ENCODE results near the gene SERPINA1. TPM values are rescaled to one million over a fixed set of nuclear protein-coding genes. Genes with fewer than 3 reads are reported as not detected.

SERPINA1 gene
- total RNA-seq, 1 experiment from 2014 or later = 235 TPM

DNA sequence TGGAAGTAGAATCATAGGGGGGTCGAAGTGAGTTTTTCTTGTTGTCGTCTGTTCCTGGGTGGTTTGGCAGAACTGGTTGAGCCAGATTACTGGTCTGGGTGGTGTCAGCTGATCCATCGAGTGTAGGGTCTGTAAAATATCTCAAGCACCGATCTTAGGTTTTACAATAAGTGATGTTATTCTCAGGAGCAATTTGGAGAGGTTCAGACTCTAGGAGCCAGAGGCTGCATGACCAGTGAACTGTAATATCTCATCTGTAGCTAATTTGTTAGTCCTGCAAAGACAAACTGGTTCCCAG, 9.7 kb upstream of the SERPINA1 start:
- no peaks in the 10 kb centered on the region for H3K27me3 Mint-ChIP-seq (ENCODE audit: unreplicated experiment)
- TF ChIP-seq CTCF (IDR thresholded peaks at IDR 0.05; ENCODE audit: unreplicated experiment) = no peak
- peaks cover 53% of the 10 kb centered on the region for H3K4me1 Mint-ChIP-seq (ENCODE audit: low read depth, unreplicated experiment)
- H3K9me3 Mint-ChIP-seq (ENCODE audit: low read depth, unreplicated experiment) = no peaks in the 10 kb centered on the region
- peak overlapping the region; percentile 9 for H3K4me3 Mint-ChIP-seq (ENCODE audit: low read depth, unreplicated experiment)
- no TSS peak for BruUV-seq (replicated peaks)
- no peaks in the 10 kb centered on the region for H3K36me3 Mint-ChIP-seq (ENCODE audit: insufficient read depth, unreplicated experiment)
- peak overlapping the region; percentile 1 for H3K27ac Mint-ChIP-seq (ENCODE audit: unreplicated experiment)
- CTCF ChIA-PET = interaction anchor here (0.8 kb wide), 1 partner anchor 74 kb away, joined by 3 read pairs; no protein-coding TSS in a partner anchor
- intact Hi-C loops (cut with micrococcal nuclease; ENCODE audit: unreplicated experiment) = loop anchor here (5.0 kb wide), 1 partner anchor 266 kb away; no protein-coding TSS in a partner anchor
- no peak for DNase-seq

GRCh38 chr14:94397289-94398181, 9.1 kb upstream of the SERPINA1 start:
- Mint-ChIP-seq H3K36me3 (ENCODE audit: insufficient read depth, unreplicated experiment) (no peaks in the 10 kb centered on the region), H3K9me3 (ENCODE audit: low read depth, unreplicated experiment) (no peaks in the 10 kb centered on the region), H3K27me3 (ENCODE audit: unreplicated experiment) (no peaks in the 10 kb centered on the region), H3K4me1 (ENCODE audit: low read depth, unreplicated experiment) (peaks cover 53% of the 10 kb centered on the region), H3K27ac (ENCODE audit: unreplicated experiment) (peak overlapping the region; percentile 1), H3K4me3 (ENCODE audit: low read depth, unreplicated experiment) (peak overlapping the region; percentile 9)
- DNase-seq = no peak
- intact Hi-C loops (cut with micrococcal nuclease; ENCODE audit: unreplicated experiment) = loop anchor here (5.0 kb wide), 1 partner anchor 265 kb away; no protein-coding TSS in a partner anchor
- CTCF ChIA-PET = interaction anchor here (0.8 kb wide), 1 partner anchor 74 kb away, joined by 3 read pairs; no protein-coding TSS in a partner anchor
- no TSS peak for BruUV-seq (replicated peaks)
- no peak for TF ChIP-seq CTCF (IDR thresholded peaks at IDR 0.05; ENCODE audit: unreplicated experiment)

DNA sequence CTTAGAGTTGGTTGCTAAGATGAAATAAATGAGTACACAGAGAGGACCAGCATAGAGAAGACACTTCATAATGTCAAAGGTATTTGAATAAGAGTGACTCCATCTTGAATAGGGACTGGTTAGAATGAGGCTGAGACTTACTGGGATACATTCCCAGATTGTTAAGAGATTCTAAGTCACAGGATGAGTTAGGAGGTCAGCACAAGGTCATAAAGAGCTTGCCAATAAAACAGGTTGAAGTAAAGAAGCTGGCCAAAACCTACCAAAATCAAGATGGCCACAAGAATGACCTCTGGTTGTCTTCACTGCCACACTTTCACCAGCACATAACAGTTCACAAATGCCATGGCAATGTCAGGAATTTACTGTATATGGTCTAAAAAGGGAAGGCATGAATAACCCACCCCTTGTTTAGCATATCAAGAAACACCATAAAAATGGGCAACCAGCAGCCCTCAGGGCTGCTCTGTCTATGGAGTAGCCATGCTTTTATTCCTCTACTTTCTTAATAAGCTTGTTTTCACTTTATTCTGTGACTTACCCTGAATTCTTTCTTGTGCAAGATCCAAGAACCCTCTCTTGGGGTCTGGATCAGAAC, 8.3 kb upstream of the SERPINA1 start:
- H3K27ac Mint-ChIP-seq (ENCODE audit: unreplicated experiment) = peak overlapping the region; percentile 61
- no peaks in the 10 kb centered on the region for H3K27me3 Mint-ChIP-seq (ENCODE audit: unreplicated experiment)
- H3K36me3 Mint-ChIP-seq (ENCODE audit: insufficient read depth, unreplicated experiment) = no peaks in the 10 kb centered on the region
- H3K9me3 Mint-ChIP-seq (ENCODE audit: low read depth, unreplicated experiment) = no peaks in the 10 kb centered on the region
- CTCF ChIA-PET = no interaction called here
- no peak for TF ChIP-seq CTCF (IDR thresholded peaks at IDR 0.05; ENCODE audit: unreplicated experiment)
- intact Hi-C loops (cut with micrococcal nuclease; ENCODE audit: unreplicated experiment) = loop anchor here (5.0 kb wide), 1 partner anchor 264 kb away; no protein-coding TSS in a partner anchor
- H3K4me1 Mint-ChIP-seq (ENCODE audit: low read depth, unreplicated experiment) = peaks cover 56% of the 10 kb centered on the region
- BruUV-seq (replicated peaks) = no TSS peak
- DNase-seq = no peak
- H3K4me3 Mint-ChIP-seq (ENCODE audit: low read depth, unreplicated experiment) = no peak overlapping the region

DNA sequence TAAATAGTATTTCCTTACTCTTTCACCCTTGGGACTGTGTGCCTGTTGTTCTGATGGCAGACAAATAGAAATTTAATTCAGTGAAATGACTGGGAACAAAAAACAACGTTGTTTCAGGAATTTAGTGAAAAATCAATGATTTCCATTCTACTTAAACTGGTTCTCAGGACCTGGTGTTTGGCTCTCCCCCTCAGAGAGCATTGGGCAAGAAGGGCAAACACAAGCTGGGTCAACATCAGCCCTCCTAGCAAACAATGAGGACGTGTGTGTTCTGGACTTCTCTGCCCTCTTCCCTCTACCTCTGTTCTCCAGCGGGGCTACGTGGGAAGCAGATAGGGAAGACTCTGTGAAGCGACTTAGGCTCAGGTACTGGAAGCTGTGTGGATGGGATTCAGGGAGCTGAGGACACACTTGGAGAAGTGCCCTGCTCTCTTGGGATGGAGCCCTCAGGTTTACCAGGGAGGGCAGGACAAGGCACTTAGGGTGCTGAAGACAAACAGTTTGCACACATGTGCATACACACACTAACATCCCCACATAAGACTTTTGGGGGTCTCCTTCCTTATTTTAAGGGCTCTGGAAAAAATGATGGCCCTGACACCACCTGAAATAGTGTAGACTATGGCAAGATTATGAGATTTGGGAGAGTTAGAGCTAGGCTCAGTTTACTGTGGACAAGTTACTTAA, 7.6 kb upstream of the SERPINA1 start:
- peak; percentile 46 for DNase-seq
- CTCF ChIA-PET = interaction anchor here (0.9 kb wide), 1 partner anchor 15 kb away, joined by 3 read pairs; no protein-coding TSS in a partner anchor
- no peaks in the 10 kb centered on the region for H3K9me3 Mint-ChIP-seq (ENCODE audit: low read depth, unreplicated experiment)
- TF ChIP-seq CTCF (IDR thresholded peaks at IDR 0.05; ENCODE audit: unreplicated experiment) = no peak
- peak overlapping the region; percentile 61 for H3K27ac Mint-ChIP-seq (ENCODE audit: unreplicated experiment)
- intact Hi-C loops (cut with micrococcal nuclease; ENCODE audit: unreplicated experiment) = loop anchor here (5.0 kb wide), 1 partner anchor 264 kb away; no protein-coding TSS in a partner anchor
- H3K4me3 Mint-ChIP-seq (ENCODE audit: low read depth, unreplicated experiment) = no peak overlapping the region
- BruUV-seq (replicated peaks) = no TSS peak
- peaks cover 63% of the 10 kb centered on the region for H3K4me1 Mint-ChIP-seq (ENCODE audit: low read depth, unreplicated experiment)
- no peaks in the 10 kb centered on the region for H3K36me3 Mint-ChIP-seq (ENCODE audit: insufficient read depth, unreplicated experiment)
- no peaks in the 10 kb centered on the region for H3K27me3 Mint-ChIP-seq (ENCODE audit: unreplicated experiment)
